ENCODE data around the gene ZNF385A. TPM values are rescaled to one million over a fixed set of nuclear protein-coding genes. Genes with fewer than 3 reads are reported as not detected.

Gene ZNF385A
- total and polyA plus RNA-seq, 2 of the 13 experiments (the other 11 are each of a cell fraction or from before 2014, with no cell fraction given) = 0.44 to 0.67 TPM

DNA sequence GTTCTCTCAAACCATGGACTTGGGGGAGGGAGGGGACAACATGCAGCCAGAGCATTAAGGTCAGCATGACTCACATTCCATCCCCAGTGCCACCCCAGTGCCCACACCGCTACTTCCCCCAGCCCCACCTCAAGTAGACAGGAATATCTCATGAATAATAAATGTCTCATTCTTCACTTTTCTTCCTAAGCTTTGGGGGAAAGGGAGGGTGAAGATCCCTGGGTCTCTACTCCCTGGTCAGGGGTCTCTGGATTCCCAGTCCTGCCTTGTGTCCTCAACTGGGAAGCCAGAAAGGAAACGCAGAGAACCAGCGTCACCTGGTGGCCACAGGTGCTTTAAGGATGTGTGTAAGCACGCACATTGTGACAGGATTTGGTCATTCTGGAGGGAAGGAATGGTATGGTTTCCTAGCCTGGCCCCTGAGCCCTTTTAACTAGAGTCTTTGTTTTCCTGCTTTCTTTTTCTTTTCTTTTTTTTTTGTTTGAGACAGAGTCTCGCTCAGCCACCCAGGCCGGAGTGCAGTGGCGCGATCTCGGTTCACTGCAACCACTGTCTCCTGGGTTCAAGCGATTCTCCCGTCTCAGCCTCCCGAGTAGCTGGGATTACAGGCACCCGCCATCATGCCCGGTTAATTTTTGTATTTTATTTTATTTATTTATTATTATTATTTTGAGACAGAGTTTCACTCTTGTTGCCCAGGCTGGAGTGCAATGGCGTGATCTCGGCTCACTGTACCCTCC, 23.6 kb downstream of the ZNF385A start (continued):
- TF ChIP-seq, protein P1, sequence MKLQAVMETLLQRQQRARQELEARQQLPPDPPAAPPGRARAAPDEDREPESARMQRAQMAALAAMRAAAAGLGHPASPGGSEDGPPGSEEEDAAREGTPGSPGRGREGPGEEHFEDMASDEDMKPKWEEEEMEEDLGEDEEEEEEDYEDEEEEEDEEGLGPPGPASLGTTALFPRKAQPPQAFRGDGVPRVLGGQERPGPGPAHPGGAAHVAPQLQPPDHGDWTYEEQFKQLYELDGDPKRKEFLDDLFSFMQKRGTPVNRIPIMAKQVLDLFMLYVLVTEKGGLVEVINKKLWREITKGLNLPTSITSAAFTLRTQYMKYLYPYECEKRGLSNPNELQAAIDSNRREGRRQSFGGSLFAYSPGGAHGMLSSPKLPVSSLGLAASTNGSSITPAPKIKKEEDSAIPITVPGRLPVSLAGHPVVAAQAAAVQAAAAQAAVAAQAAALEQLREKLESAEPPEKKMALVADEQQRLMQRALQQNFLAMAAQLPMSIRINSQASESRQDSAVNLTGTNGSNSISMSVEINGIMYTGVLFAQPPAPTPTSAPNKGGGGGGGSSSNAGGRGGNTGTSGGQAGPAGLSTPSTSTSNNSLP (IDR thresholded peaks at IDR 0.05; ENCODE audit: low read depth, low read length) = no peak
- no peak for TF ChIP-seq PRDM15 (CRISPR knock-in tag; IDR thresholded peaks at IDR 0.05)
- TF ChIP-seq TEAD2 (CRISPR knock-in tag; IDR thresholded peaks at IDR 0.05) = no peak
- TF ChIP-seq ZNF891 (CRISPR knock-in tag; IDR thresholded peaks at IDR 0.05) = no peak
- TF ChIP-seq TFDP1 (CRISPR knock-in tag; IDR thresholded peaks at IDR 0.05; ENCODE audit: borderline replicate concordance) = peak; percentile 22; the same call in 1 of the 2 replicates
- 0 out of 2 replicates have a peak, but pooled peaks have one; percentile 29 for TF ChIP-seq ZNF276 (CRISPR knock-in tag; IDR thresholded peaks at IDR 0.05; ENCODE audit: low read depth)
- no peak for TF ChIP-seq ARNT (IDR thresholded peaks at IDR 0.05)
- TF ChIP-seq ZNF670 (CRISPR knock-in tag; IDR thresholded peaks at IDR 0.05; ENCODE audit: borderline replicate concordance) = no peak
- no peak for TF ChIP-seq SSRP1 (CRISPR knock-in tag; IDR thresholded peaks at IDR 0.05)
- TF ChIP-seq ZNF414 (CRISPR knock-in tag; IDR thresholded peaks at IDR 0.05) = no peak
- no peak for TF ChIP-seq ZNF839 (CRISPR knock-in tag; IDR thresholded peaks at IDR 0.05; ENCODE audit: borderline replicate concordance)
- TF ChIP-seq RERE (CRISPR knock-in tag; IDR thresholded peaks at IDR 0.05; ENCODE audit: low read depth) = no peak
- no peak for TF ChIP-seq FOXO1 (CRISPR knock-in tag; IDR thresholded peaks at IDR 0.05)
- TF ChIP-seq RFX3 (CRISPR knock-in tag; IDR thresholded peaks at IDR 0.05) = no peak

Data from HepG2 (cell line).